ENCODE results near the gene TIMM10.

The TIMM10 gene

GRCh38 chr11:57501953-57502352 lies 28.6 kb downstream of the TIMM10 start:
- DNase-seq, result no peak

DNA sequence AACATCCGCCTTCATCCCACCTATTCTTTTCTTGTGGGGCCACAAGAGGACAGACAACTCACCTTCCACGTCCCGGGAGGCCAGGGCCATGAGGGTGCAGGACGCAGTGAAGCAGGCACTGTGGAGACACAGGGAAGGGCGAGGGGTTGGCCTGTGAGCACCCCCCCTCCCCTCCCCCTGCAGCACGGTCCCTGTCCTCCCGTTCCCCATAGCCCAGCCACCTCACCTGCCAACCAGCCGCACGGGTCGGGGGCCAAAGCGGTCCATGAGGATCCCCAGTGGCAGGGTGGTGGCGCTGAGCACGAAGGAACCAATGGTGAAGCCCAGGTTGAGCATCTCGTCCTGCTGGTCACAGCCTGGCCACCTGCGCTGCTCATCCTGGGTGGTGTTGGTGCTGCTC lies 29.6 kb downstream of the TIMM10 start:
- DNase-seq, result no peak

- DNase-seq, result no peak
Measured at GRCh38 chr11:57500515-57500914, 30.0 kb downstream of the TIMM10 start.

DNA sequence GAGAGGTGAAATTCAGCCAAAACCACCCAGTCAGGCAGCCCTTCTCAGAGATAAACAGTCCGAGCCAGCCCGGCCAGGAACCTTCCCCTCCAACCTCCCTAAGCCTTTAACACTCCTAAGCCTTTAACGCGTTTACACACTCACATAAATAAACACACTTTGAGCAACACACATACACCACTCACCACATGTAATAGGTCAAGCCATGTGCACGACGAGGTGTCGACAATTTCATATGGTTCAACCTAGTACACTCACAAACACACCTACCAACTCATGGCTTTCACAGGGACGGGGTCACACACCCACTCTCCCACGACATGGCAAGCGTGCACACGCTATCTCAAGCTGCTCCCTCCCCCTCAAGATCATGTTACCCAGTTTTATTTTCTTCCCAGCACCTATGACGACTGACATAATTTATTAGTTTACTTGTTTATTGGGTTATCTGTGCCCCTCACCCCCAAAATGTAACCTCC lies 30.5 kb downstream of the TIMM10 start:
- DNase-seq, result no peak

GRCh38 chr11:57499413-57499982 lies 31.1 kb downstream of the TIMM10 start:
- peak; percentile 88 for DNase-seq

DNA sequence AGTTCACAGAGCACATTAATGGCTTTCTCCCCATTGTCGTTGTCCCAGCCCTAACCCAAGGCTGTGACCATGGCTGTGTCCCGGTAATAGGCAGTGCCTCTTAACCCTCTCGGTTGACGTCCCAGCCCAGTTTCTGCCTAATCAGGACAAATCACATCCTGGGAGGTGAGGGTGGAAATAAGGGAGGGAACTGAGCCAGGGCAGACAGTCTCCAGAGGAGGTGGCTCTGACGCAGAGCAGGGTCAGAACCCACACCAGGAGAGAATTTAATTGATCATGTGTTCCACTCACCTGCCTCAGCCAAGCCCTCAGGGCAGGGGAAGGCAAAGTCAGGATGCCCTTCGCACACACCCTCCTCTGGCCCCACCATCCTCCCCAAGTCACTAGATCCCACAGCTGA lies 32.0 kb downstream of the TIMM10 start:
- no peak for DNase-seq

GRCh38 chr11:57497303-57498247 lies 33.0 kb downstream of the TIMM10 start:
- DNase-seq, result no peak

GRCh38 chr11:57496109-57496820 lies 34.3 kb downstream of the TIMM10 start:
- DNase-seq, result no peak

DNA sequence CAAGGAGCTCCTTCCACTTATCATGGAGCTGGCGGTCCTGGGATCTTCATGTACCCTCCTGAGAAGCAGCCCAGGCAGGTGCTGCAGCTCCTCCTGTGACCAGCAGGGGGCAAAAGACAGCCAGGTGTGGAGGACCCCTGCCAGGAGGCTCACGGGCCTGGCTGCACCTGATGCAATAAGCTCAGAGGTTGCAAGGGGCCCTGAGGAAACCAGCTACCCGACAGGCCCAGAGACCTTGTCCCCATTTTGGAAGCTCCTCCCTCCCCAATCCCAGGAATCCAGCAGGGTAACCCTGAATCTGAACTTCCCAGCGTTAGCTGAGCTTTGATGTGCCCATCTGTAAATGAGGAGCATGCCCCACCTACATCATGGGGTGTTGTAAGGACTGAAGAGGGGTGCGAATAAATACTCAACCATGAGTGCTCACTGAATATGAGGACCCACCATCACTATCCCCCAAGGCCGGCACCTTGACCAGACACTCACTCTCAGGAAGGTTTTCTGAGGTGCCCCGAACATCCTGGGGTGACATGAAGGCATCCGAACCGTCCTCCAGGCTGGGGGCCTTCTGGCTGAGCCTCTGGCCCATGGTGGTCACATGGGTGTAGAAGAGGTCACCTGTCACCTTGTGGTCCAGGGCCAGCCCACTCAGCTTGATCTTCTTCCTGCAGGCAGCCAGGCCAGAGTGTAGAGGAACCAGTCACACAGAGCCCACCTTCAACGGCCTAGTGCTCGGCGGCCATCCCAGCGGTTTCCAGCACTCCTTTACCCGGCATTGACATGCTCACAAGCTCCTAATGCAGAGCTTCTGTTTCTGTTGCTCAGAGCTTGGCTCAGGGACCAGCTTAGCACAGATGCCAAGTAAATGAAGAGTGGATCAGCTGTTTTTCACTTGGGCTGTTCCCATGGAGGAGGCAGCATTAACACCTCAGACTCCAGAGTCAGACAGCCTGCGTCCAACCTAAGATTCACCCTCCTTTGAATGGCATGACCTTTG lies 36.7 kb downstream of the TIMM10 start:
- peak; percentile 31 for DNase-seq

GRCh38 chr11:57491371-57492061 lies 39.0 kb downstream of the TIMM10 start:
- no peak for DNase-seq

GRCh38 chr11:57490456-57491248 lies 39.9 kb downstream of the TIMM10 start:
- DNase-seq, result no peak

DNA sequence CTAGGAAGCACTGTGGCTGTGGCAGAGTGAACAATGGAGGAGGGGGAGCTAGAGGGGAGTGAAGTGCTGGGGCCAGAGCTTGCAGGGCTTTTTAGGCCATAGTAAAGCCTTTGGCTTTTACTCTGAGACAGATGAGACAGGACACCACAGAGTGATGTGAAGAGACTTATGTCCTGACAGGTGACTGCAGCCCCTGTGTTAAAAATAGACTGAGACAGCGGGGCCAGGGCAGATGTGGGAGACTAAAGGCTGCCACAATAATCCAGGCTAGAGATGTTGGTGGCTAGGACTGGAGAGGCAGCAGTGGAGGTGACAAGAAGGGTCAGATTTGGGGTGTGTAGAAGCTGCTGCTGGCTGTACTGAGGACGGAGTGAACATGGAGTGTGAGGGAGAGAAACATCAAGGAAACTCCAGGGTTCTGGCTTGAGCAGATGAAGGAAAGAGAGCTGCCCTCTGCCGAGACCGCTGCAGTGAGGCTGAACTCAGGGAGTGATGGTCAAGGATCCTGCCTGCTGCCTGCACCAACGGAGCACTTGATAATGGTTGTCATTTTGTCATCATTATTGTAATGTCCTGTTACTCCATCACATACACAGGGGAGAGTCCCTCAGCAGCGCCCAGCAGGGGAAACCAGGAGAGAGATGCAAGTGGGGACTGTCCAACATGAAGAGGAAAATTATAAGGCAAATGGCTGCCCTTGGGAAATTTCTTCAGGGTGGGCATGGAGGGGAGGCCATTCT lies 42.5 kb downstream of the TIMM10 start:
- DNase-seq, result no peak

GRCh38 chr11:57487021-57487778 lies 43.4 kb downstream of the TIMM10 start:
- DNase-seq, result no peak

DNA sequence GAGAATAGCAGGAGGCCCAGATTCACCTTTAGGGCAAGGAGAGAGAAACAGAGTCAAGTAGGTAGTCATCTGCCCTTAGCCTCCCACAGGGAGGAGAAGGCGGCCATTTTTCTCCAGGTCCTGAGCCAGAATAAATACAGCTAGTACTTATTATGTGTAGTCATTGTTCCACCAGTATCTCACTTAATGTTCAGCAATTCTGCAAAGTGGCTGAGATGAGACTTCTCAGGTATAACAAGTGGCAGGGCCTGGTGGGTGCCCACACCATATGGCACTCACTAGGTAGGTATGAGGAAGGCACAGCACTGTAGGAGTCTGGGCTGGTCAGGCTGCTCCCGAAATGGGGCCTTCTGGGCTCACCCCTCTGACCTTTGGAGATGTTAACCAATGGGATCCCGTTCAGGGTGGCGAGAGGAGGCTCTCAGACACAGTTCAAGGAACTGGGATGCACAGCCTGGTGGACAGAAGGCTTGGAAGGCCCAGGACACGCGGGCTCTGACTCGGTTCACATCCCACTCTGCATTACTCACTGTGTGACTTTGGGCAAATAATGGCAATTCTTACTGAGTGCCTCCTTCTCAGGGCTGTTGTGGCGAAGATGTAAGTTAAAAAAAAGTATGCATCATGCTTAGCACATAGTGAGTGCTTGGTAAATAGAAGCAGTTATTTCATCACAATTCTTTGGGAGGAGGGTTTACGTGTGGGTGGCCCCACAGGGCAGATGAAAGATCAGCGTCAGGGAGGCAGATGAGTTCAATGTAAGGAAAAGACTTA lies 45.1 kb downstream of the TIMM10 start:
- peak; percentile 16 for DNase-seq

DNA sequence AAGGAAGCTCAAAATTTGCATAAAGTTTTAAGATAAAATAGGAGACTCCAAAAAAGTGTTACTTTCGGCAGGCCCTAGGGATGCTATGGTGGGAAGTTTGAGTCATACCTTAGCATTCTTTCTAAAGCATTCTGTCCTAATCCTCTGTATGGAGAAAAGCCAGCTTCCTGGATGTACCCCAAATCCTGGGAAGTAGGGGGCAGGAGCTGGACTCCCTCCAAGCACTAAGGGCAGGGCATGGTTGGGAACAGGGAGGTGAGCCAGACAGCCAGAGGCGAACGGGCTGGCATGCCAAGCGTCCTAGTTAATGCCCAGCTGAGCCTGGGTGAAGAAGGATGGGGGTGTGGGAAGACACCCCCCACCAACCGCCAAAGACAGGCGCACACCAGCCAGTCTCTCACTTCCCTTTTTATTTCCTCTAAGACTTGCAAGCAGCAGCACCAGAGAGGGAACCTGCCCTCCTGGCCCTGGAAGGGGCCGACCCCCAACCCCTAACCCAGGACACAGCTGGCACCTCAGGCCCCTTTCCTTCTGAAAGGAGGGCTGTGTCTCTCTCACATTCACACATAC lies 46.3 kb downstream of the TIMM10 start:
- no peak for DNase-seq

DNA sequence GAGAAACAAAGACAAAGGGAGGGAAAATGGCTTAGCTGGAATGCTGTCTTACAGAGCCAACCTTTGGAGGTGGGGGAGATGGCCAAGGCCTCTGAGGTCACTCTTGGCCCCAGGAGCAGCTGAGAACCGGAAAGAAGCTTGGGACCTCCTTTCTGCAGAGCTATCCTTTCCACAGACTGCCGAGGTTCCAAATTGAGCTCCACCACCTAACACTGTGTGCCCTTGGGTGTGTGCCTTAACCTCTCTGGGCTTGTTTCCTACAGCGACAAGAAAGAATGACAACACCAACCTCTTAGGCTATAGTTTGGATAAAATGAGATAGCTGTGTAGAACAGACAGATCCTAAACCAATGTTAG lies 47.0 kb downstream of the TIMM10 start:
- no peak for DNase-seq

DNA sequence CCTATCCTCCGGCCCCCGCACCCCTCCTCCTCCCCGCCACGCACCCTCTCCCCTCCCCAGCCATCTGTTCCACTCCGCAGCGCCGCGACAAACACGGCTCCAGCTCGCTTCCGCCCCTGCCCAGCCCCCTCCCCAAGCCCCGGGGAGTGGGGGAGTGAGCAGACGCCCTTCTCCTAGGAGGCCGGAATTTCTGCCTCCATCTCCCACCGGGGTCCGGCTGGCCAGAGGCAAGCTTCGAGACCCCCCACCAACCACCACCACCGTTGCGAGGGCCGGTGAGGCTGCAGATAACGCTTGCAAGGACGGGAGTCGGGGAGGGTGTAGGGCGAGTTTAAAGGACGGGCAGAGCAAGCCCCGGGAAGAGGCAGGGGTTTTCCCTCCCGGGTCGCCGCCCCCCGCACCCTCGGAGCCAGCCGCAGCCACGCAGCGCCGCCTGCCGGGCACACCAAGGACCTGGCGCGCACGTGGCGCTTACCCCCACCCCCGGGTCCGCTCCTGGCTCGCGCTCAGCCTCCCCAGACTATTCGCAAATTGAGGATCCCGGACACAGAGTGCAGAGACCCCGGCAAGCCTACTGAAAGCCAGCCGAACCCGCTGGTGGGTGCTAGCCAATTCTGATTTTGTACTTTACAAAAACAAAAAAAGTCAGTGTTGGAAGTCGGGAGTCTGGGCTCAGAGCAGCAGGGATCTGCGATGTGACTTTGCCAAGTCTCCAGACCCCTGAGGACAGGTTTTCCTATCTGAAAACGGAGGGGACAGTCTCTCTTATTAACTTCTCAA lies 47.6 kb downstream of the TIMM10 start:
- DNase-seq, result peak; percentile 28
